ENCODE results near the gene NDUFS6. TPM values are rescaled to one million over a fixed set of nuclear protein-coding genes. Genes with fewer than 3 reads are reported as not detected.

NDUFS6 gene
- total RNA-seq, 1 donor from 2014 or later: 37.8 TPM

- intact Hi-C loops (cut with micrococcal nuclease): no loop called here
- no peaks in the 10 kb centered on the region for H3K36me3 Mint-ChIP-seq (ENCODE audit: low read depth)
- H3K9me3 Mint-ChIP-seq: no peaks in the 10 kb centered on the region
- peaks cover 49% of the 10 kb centered on the region for H3K27me3 Mint-ChIP-seq
- no peaks in the 10 kb centered on the region for H3K4me1 Mint-ChIP-seq
- no peak for DNase-seq
- no peak overlapping the region for H3K4me3 Mint-ChIP-seq
- no peak overlapping the region for H3K27ac Mint-ChIP-seq
Measured at GRCh38 chr5:1851290-1851934, 50.2 kb downstream of the NDUFS6 start.

GRCh38 chr5:1852324-1852947 lies 51.2 kb downstream of the NDUFS6 start:
- Mint-ChIP-seq H3K27ac (no peak overlapping the region), H3K4me1 (no peaks in the 10 kb centered on the region), H3K4me3 (no peak overlapping the region), H3K27me3 (peaks cover 47% of the 10 kb centered on the region), H3K9me3 (no peaks in the 10 kb centered on the region), H3K36me3 (ENCODE audit: low read depth) (no peaks in the 10 kb centered on the region)
- intact Hi-C loops (cut with micrococcal nuclease): no loop called here
- DNase-seq: no peak

- no peak for DNase-seq
- Mint-ChIP-seq H3K9me3 (no peaks in the 10 kb centered on the region), H3K27ac (no peak overlapping the region), H3K4me1 (no peaks in the 10 kb centered on the region), H3K36me3 (ENCODE audit: low read depth) (no peaks in the 10 kb centered on the region), H3K27me3 (peaks cover 47% of the 10 kb centered on the region), H3K4me3 (no peak overlapping the region)
- intact Hi-C loops (cut with micrococcal nuclease): no loop called here
Measured at GRCh38 chr5:1853531-1853930, 52.3 kb downstream of the NDUFS6 start.

GRCh38 chr5:1855075-1855474 lies 53.9 kb downstream of the NDUFS6 start:
- Mint-ChIP-seq H3K27ac (no peak overlapping the region), H3K36me3 (ENCODE audit: low read depth) (no peaks in the 10 kb centered on the region), H3K27me3 (peaks cover 38% of the 10 kb centered on the region), H3K9me3 (no peaks in the 10 kb centered on the region), H3K4me1 (no peaks in the 10 kb centered on the region), H3K4me3 (no peak overlapping the region)
- DNase-seq: no peak
- intact Hi-C loops (cut with micrococcal nuclease): no loop called here

GRCh38 chr5:1855596-1855995 lies 54.4 kb downstream of the NDUFS6 start:
- no peaks in the 10 kb centered on the region for H3K4me1 Mint-ChIP-seq
- no peak overlapping the region for H3K27ac Mint-ChIP-seq
- no peaks in the 10 kb centered on the region for H3K9me3 Mint-ChIP-seq
- DNase-seq: no peak
- H3K27me3 Mint-ChIP-seq: peaks cover 33% of the 10 kb centered on the region
- no peaks in the 10 kb centered on the region for H3K36me3 Mint-ChIP-seq (ENCODE audit: low read depth)
- no peak overlapping the region for H3K4me3 Mint-ChIP-seq
- intact Hi-C loops (cut with micrococcal nuclease): no loop called here

GRCh38 chr5:1856596-1857255 lies 55.5 kb downstream of the NDUFS6 start:
- intact Hi-C loops (cut with micrococcal nuclease): no loop called here
- no peak overlapping the region for H3K4me3 Mint-ChIP-seq
- no peak overlapping the region for H3K27ac Mint-ChIP-seq
- H3K9me3 Mint-ChIP-seq: no peaks in the 10 kb centered on the region
- H3K36me3 Mint-ChIP-seq (ENCODE audit: low read depth): no peaks in the 10 kb centered on the region
- H3K4me1 Mint-ChIP-seq: no peaks in the 10 kb centered on the region
- peaks cover 24% of the 10 kb centered on the region for H3K27me3 Mint-ChIP-seq
- DNase-seq: no peak

- H3K36me3 Mint-ChIP-seq (ENCODE audit: low read depth): no peaks in the 10 kb centered on the region
- peaks cover 20% of the 10 kb centered on the region for H3K27me3 Mint-ChIP-seq
- intact Hi-C loops (cut with micrococcal nuclease): no loop called here
- no peak for DNase-seq
- no peak overlapping the region for H3K4me3 Mint-ChIP-seq
- no peaks in the 10 kb centered on the region for H3K4me1 Mint-ChIP-seq
- H3K27ac Mint-ChIP-seq: no peak overlapping the region
- H3K9me3 Mint-ChIP-seq: no peaks in the 10 kb centered on the region
Measured at GRCh38 chr5:1857256-1857600, 56.0 kb downstream of the NDUFS6 start.

GRCh38 chr5:1858436-1858835 lies 57.2 kb downstream of the NDUFS6 start:
- DNase-seq: no peak
- no peak overlapping the region for H3K4me3 Mint-ChIP-seq
- H3K36me3 Mint-ChIP-seq (ENCODE audit: low read depth): no peaks in the 10 kb centered on the region
- intact Hi-C loops (cut with micrococcal nuclease): no loop called here
- H3K4me1 Mint-ChIP-seq: no peaks in the 10 kb centered on the region
- peaks cover 12% of the 10 kb centered on the region for H3K27me3 Mint-ChIP-seq
- H3K9me3 Mint-ChIP-seq: no peaks in the 10 kb centered on the region
- H3K27ac Mint-ChIP-seq: no peak overlapping the region

- Mint-ChIP-seq H3K27ac (no peak overlapping the region), H3K4me1 (no peaks in the 10 kb centered on the region), H3K27me3 (peaks cover 5% of the 10 kb centered on the region), H3K36me3 (ENCODE audit: low read depth) (no peaks in the 10 kb centered on the region), H3K9me3 (no peaks in the 10 kb centered on the region), H3K4me3 (no peak overlapping the region)
- intact Hi-C loops (cut with micrococcal nuclease): no loop called here
- DNase-seq: no peak
Measured at GRCh38 chr5:1859099-1859498, 57.9 kb downstream of the NDUFS6 start.

- H3K27me3 Mint-ChIP-seq: peaks cover 3% of the 10 kb centered on the region
- no peak overlapping the region for H3K4me3 Mint-ChIP-seq
- no peaks in the 10 kb centered on the region for H3K4me1 Mint-ChIP-seq
- intact Hi-C loops (cut with micrococcal nuclease): loop anchor here (10.0 kb wide), 1 partner anchor 95 kb away; no protein-coding TSS in a partner anchor
- DNase-seq: no peak
- H3K36me3 Mint-ChIP-seq (ENCODE audit: low read depth): no peaks in the 10 kb centered on the region
- H3K27ac Mint-ChIP-seq: no peak overlapping the region
- H3K9me3 Mint-ChIP-seq: no peaks in the 10 kb centered on the region
Measured at GRCh38 chr5:1860021-1860610, 58.9 kb downstream of the NDUFS6 start.

- Mint-ChIP-seq H3K9me3 (no peaks in the 10 kb centered on the region), H3K27ac (no peak overlapping the region), H3K4me3 (no peak overlapping the region), H3K36me3 (ENCODE audit: low read depth) (no peaks in the 10 kb centered on the region), H3K27me3 (peaks cover 1% of the 10 kb centered on the region), H3K4me1 (no peaks in the 10 kb centered on the region)
- intact Hi-C loops (cut with micrococcal nuclease): loop anchor here (10.0 kb wide), 1 partner anchor 96 kb away; no protein-coding TSS in a partner anchor
- no peak for DNase-seq
Measured at GRCh38 chr5:1860949-1861348, 59.7 kb downstream of the NDUFS6 start.

- Mint-ChIP-seq H3K36me3 (ENCODE audit: low read depth) (no peaks in the 10 kb centered on the region), H3K9me3 (no peaks in the 10 kb centered on the region), H3K4me3 (no peak overlapping the region), H3K27ac (no peak overlapping the region), H3K4me1 (peaks cover 2% of the 10 kb centered on the region), H3K27me3 (no peaks in the 10 kb centered on the region)
- intact Hi-C loops (cut with micrococcal nuclease): loop anchor here (10.0 kb wide), 1 partner anchor 100 kb away; no protein-coding TSS in a partner anchor
- no peak for DNase-seq
Measured at GRCh38 chr5:1864896-1865440, 63.8 kb downstream of the NDUFS6 start.

- Mint-ChIP-seq H3K4me1 (peaks cover 2% of the 10 kb centered on the region), H3K36me3 (ENCODE audit: low read depth) (no peaks in the 10 kb centered on the region), H3K27me3 (no peaks in the 10 kb centered on the region), H3K27ac (no peak overlapping the region), H3K4me3 (no peak overlapping the region), H3K9me3 (no peaks in the 10 kb centered on the region)
- intact Hi-C loops (cut with micrococcal nuclease): loop anchor here (10.0 kb wide), 1 partner anchor 101 kb away; no protein-coding TSS in a partner anchor
- DNase-seq: no peak
Measured at GRCh38 chr5:1865486-1865885, 64.3 kb downstream of the NDUFS6 start.
